GM18508 (cell line): ENCODE results near the gene TNFRSF13B.

Experiments
- ATAC-seq: cut with Tn5 transposase; IDR thresholded peaks from one replicate; pipeline ENCODE4 v1.9.1; 2021; ENCODE audit warnings: moderate number of reproducible peaks; ENCODE audit not compliant: insufficient read depth, unreplicated experiment

Gene TNFRSF13B

DNA sequence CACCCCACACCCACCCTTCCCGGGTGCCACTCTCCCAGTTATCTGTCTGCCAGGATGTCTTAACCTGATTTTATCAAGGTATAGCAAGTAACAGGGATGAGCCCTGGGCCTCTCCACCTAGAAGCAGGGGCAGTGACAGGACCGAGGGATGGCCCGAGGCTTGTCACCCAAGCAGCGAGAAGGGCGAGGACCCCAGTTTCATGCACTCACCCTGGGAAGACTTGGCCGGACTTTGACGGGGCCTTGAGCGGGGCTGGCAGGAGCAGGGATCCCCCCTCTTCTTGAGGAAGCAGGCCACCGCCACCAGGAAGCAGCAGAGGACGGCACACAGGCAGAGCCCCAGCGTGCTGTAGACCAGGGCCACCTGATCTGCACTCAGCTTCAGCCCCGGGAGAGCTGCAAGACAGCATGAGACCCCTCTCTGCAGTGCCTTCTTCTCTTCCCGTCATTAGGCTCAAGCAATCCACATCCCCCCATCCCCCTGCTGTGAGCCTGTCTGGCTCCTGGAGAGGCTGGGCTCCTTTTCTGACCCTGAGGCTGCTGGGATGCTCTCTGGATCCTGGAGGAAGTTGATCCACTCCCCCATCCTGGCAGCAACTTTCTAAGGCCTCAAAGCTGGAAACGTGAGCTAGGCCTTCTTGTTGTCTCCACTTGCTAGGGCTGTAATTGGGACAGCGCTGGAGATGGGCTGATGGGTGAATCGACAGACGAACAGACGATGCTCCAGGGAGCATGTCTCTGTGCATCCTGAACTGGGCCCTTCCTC is 31.6 kb downstream of the TNFRSF13B start:
- ATAC-seq = no peak

GRCh38 chr17:16939606-16940115 is 32.3 kb downstream of the TNFRSF13B start:
- ATAC-seq = no peak

DNA sequence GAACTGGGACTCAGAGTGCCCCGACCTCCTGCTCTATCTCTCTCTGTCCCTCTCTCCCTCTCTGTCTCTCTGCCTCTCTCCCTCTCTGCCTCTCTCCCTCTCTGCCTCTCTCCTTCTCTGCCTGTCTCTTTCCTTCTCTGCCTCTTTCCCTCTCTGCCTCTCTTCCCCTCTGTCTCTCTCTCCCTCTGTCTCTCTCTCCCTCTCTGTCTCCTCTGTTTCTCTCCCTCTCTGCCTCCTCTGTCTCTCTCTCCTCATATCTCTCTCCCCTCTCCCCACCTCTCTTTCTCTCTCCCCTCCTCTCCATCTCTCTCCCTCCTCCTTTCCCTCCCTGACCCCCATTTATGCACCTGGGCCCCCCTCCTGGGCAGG is 32.7 kb downstream of the TNFRSF13B start:
- ATAC-seq = no peak

DNA sequence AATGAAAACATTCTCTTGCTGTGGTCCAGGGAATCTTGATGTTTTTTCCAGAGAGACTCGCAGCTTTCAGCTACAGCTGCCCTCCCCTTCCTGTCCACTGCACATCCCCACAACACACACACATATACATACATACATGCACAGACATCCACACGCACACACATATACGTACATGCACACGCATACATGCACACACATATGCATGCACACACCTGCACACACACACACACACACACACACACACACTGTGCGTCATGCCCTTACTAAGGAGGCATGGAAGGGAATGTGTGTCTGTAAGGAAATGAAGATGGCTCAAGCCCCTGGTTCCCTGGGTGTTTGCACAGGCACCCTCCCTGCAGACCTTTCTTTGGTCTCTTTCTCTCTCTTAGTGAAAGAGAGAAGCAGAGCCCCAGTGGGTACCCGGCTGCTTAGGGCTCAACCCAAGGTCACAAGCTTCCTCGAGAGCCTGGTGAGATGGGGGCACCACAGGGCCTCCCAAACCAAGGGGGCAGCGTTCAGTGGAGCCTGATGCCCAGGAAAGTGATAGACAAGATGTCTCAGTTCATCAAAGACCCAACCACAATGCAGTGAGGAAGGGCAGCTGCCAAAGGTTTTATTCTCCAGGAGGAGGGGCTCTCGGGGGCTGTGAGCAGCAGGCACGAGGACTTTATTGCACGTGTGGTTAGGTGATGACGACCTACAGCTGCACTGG is 33.3 kb downstream of the TNFRSF13B start:
- ATAC-seq = no peak

GRCh38 chr17:16938031-16938430 is 33.9 kb downstream of the TNFRSF13B start:
- no peak for ATAC-seq

DNA sequence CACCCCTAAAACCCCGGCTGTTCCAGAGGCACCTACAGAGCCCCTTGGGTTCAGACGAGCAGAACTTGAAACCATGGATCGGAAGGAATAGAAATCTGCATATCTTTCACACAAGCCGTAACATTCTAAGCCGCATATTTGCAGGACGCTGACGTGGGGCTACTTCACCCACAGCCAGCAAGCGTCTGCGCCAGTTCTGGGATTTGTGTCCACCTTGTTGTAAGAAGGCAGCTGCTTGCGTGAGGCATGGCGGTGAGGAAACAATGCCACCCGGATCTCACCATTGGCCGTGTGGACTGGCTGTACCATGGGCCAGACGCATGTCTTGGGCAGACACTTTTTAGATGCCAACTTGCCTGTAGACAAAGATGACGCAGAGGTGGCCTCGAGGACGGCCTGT is 34.5 kb downstream of the TNFRSF13B start:
- ATAC-seq = no peak

DNA sequence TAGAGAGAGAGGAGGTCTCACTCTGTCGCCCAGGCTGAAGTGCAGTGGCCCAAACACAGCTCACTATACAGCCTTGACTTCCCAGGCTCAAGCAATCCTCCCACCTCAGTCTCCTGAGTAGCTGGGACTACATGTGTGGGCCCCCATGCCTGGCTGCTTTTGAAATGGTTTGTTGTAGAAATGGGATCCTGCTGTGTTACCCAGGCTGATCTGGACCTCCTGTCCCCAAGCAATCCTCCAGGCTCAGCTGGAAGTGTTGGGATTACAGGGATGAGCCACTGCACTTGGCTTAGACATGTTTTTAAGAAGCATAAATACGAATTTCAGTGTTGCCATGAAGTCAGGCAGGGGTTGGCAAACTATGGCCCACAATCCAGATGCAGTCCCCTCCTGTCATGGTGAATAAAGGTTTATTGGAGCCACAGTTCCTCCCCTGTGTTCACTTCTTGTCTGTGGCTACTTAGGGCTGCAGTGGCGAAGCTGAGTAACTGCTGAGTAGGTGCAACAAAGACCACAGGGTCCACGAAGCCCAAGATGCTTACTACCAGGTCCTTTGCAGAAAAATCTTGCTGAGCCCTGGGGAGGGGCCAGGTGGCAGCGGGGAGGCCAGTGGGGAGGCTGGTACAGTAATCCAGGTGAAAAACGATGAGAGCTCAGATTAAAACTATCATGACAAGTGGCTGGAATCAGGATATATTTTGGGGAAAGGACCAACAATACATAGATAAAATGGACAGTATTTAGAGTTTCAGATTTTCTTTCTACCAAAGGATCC is 35.2 kb downstream of the TNFRSF13B start:
- no peak for ATAC-seq

- no peak for ATAC-seq
Measured at GRCh38 chr17:16935786-16936185, 36.1 kb downstream of the TNFRSF13B start.

- no peak for ATAC-seq
Measured at GRCh38 chr17:16935241-16935663, 36.7 kb downstream of the TNFRSF13B start.

DNA sequence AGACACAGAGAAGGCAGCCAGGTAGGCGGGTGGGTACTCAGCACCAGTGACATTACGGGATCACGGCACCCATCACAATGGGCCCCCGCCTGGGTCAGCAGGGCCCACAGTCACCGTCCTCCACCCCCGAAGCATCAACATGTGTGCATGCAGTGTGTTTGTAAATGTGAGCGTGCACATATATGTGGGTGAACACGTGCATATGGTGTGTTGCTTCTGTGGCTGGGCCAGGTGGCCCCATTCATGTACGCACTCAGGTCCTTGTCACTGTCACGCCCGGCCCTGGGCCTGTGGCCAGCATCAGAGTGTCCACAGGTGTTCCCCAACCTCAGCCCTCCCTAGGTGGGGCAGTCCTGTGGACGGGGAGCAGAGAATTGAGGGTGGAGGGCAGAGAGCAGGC is 37.1 kb downstream of the TNFRSF13B start:
- ATAC-seq = no peak

GRCh38 chr17:16934133-16934795 is 37.7 kb downstream of the TNFRSF13B start:
- ATAC-seq = no peak

- no peak for ATAC-seq
Measured at GRCh38 chr17:16933317-16934132, 38.4 kb downstream of the TNFRSF13B start.

DNA sequence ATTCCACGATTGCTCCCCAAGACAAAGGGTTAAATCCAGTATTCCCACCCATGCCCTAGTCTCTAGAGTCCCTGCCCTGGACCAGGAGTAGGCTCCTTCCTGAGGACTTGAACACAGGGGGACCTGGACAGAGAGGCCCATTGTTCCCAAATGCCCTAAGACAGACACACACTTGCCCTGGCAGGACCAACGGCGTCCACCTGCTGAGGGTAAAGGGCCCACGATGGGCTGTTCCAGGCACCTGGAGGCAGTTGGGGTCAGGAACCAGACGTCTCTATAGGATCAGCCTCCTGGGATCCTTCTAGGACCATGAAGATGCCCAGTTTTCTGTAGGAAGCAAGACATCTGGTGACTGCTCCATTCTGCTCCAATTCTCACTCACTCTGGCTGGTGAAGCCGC is 39.3 kb downstream of the TNFRSF13B start:
- ATAC-seq = no peak

- ATAC-seq = no peak
Measured at GRCh38 chr17:16932156-16932555, 39.8 kb downstream of the TNFRSF13B start.

DNA sequence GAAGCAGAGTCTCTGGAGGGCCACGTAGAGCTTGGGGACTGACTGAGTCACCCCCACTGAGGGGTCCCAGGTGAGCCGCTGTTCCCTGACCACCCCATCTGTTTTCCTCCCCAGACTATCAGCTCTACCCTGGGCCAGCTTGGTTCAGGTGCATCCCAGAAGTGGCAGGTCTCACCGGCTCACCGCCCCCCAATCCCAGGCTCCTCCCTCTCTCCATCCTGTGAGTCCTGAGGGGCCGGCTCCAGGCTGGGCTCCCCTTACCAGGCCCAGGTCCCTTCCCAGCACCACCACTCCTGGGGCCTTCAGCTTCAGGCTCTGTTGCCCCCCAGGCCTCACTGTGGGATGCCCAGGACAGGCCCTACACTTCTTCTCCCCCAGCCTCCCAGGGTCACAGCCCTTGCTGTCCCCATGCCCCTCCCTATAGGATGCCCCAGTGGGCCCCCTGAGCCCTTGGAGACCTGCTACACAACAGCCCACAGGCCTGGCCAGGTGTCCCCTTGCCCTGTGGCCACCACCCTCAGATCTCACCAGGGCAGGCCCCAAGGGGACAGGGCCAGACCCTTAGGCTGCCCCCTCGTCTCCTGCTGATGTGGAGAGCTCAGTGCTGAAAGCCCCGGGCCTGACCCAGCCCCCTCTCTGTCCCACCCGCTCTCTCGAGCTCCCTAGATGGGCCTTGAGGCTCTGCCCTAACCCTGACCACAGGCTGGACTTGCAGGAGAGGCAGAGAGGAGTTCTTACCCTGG is 40.4 kb downstream of the TNFRSF13B start:
- ATAC-seq = no peak

DNA sequence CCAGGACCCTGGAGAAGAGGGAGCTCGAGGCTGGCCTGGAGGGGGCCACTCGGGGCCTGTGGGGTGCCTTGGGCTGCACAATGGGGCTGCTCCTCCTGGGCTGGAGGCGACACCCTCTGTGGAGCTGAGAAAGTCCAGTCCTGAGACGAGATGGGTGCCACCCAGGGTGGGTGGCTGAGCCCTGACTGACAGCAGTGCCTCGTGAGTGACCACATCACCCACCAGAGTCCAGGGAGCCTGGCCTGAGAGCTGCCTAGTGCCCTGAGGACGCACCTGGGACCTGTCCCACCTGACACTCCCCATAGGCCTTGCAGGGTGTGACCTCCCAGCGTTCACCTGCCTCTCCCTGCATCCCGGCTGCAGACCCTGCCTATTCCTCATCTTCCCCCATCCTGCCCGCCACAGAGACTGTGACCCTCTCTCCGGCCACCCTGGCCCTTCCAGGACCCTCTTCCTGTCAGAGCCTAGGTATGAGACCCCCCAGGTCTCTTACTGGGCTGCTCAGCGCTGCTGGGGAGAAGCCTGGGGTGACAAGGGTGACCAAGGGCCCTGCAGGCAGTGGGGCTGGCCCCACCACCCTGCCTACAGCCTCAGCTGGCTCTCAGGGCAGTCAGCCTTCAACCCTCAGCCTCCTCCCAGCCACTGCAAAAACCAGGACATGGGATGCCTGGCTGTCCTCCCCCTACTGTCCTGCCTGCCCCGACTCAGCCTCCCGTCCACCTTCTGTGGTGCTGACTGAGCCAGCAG is 41.2 kb downstream of the TNFRSF13B start:
- no peak for ATAC-seq

GRCh38 chr17:16929757-16930520 is 42.0 kb downstream of the TNFRSF13B start:
- no peak for ATAC-seq
